CD4-positive, CD25-positive, alpha-beta regulatory T cell (primary cell): Measurements from ENCODE around the gene PLXDC1. TPM values are rescaled to one million over a fixed set of nuclear protein-coding genes. Genes with fewer than 3 reads are reported as not detected.
A peak's percentile ranks its signal among the peaks of the same experiment; 100 is the strongest.

ENCODE experiments used
- ATAC-seq, 2 donors: fragments of 150-1000 bp; cut with Tn5 transposase; one replicate each; pipeline ENCODE4 v1.10.0; 2021; ENCODE audit warnings: low read depth in 2 of 2, moderate number of reproducible peaks in 2 of 2, moderate library complexity in 1 of 2
- DNase-seq, 3 donors: peaks; one replicate each; pipeline versions ENCODE4 v3.0.0 to v3.0.0-alpha.2; 2012 to 2022; ENCODE audit warnings: mixed read lengths in 1 of 3
- H3K27ac ChIP-seq: one replicate; pipeline ENCODE4 v1.7.0; 2013; ENCODE audit warnings: mild to moderate bottlenecking, low read length; ENCODE audit not compliant: insufficient read depth, poor library complexity, severe bottlenecking
- H3K27me3 ChIP-seq: one replicate; pipeline ENCODE4 v1.7.0; 2013; ENCODE audit warnings: low read length; ENCODE audit not compliant: control insufficient read depth, insufficient read depth
- H3K36me3 ChIP-seq: one replicate; pipeline ENCODE4 v1.7.0; 2013; ENCODE audit warnings: mild to moderate bottlenecking, low read length, moderate library complexity; ENCODE audit not compliant: control insufficient read depth, insufficient read depth
- H3K4me1 ChIP-seq: 2 replicates; pipeline ENCODE4 v1.7.0; 2013; ENCODE audit warnings: mild to moderate bottlenecking, low read length; ENCODE audit not compliant: insufficient read depth, control insufficient read depth, poor library complexity, severe bottlenecking
- H3K4me3 ChIP-seq: one replicate; pipeline ENCODE4 v1.7.0; 2013; ENCODE audit warnings: low read depth, mild to moderate bottlenecking, low read length, moderate library complexity
- H3K9me3 ChIP-seq, 2 experiments: 1 replicate in 1 of 2; 2 replicates in 1 of 2; pipeline ENCODE4 v1.7.0; 2013; ENCODE audit warnings: low read length in 2 of 2, mild to moderate bottlenecking in 1 of 2, moderate library complexity in 1 of 2; ENCODE audit not compliant: control insufficient read depth in 2 of 2
- H3K27ac Mint-ChIP-seq, 3 donors: one replicate each; pipeline ENCODE4 v1.8.0; 2020 to 2022; ENCODE audit warnings: mild to moderate bottlenecking in 3 of 3, mixed read lengths in 3 of 3, moderate library complexity in 2 of 3
- H3K27me3 Mint-ChIP-seq: one replicate; pipeline ENCODE4 v1.8.0; 2022; ENCODE audit warnings: mild to moderate bottlenecking, mixed read lengths
- H3K36me3 Mint-ChIP-seq: one replicate; pipeline ENCODE4 v1.8.0; 2020; ENCODE audit warnings: mixed read lengths
- H3K4me1 Mint-ChIP-seq, 4 donors: one replicate each; pipeline ENCODE4 v1.8.0; 2020 to 2022; ENCODE audit warnings: mixed read lengths in 4 of 4, mild to moderate bottlenecking in 1 of 4
- H3K4me3 Mint-ChIP-seq, 4 donors: one replicate each; pipeline ENCODE4 v1.8.0; 2020 to 2022; ENCODE audit warnings: mild to moderate bottlenecking in 4 of 4, mixed read lengths in 4 of 4, moderate library complexity in 3 of 4
- H3K9me3 Mint-ChIP-seq, 7 donors: one replicate each; pipeline ENCODE4 v1.8.0; 2020 to 2022; ENCODE audit warnings: mixed read lengths in 7 of 7, mild to moderate bottlenecking in 3 of 7, moderate library complexity in 2 of 7
- polyA plus RNA-seq, 4 donors: library from polyadenylated mRNA; unstranded; fragments of 300-500 nt; fragmentation: Illumina TruSeq; gene quantifications; one replicate each; pipeline ENCODE4 v1.2.3, GENCODE V29; 2021
- total RNA-seq: library from RNA; stranded (reverse); gene quantifications from one replicate; pipeline ENCODE4 v1.2.3, GENCODE V29; 2022

Gene PLXDC1
- total and polyA plus RNA-seq, 5 donors from 2014 or later = 0.27 to 12.9 (median 1.7) TPM

DNA sequence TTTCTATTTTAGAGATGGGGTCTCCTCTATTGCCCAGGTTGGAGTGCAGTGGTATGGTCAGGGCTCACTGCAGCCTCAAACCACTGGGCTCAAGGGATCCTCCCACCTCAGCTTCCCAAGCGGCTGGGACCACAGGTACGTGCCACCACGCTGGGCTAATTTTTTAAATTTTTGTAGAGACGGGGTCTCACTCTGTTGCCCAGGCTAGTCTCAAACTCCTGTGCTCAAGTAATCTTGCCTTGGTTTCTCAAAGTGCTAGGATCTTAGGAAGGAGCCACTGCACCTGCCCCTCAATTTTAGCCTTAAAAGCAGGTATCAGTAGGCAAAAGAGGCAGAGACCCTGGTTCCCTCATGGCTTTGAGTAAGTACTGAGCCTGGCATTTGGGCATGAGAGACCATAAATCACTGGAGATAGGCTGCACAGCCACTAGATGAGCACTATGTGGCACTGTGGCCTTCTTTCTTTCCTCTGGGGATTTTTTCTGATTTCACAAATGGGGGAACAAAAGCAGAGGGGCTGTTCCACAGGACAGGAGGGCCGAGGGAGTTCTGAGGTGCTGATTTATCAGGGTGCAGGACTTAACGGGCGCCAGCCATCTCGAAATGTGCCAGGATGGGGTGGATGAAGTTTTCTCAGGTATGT lies 82.2 kb downstream of the PLXDC1 start:
- peak overlapping the region in 1 of 3 donors; percentile 73 for H3K27ac Mint-ChIP-seq
- peak in 1 of 2 donors; percentile 74 for ATAC-seq
- no peaks in the 10 kb centered on the region for H3K36me3 ChIP-seq

DNA sequence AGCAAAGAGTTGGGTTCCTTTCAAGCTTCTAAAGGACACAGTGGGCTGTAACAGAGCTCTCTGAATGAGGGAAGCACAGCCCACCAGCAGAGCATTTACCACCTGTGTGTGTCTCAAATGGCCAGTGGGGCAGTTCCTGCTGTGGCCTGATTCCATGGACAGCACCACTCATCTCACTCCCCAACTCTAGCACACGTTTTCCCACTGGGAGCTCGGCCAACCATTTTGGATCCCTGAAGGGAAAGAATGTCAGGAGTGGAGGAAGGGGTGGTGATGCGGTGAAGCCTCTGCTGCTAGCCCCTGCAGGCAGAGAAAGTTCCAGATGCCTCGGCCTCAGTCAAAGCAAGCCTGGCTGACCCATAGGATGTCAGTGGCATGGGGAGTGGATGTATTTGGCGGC lies 86.6 kb downstream of the PLXDC1 start:
- H3K36me3 ChIP-seq = no peaks in the 10 kb centered on the region
- DNase-seq = no peak
- no peaks in the 10 kb centered on the region for H3K4me1 ChIP-seq
- no peak overlapping the region for H3K27ac ChIP-seq
- no peaks in the 10 kb centered on the region for H3K9me3 ChIP-seq
- H3K27ac Mint-ChIP-seq = no peak overlapping the region
- H3K9me3 Mint-ChIP-seq = no peaks in the 10 kb centered on the region
- ATAC-seq = no peak
- no peak overlapping the region for H3K4me3 Mint-ChIP-seq
- peaks cover 0 to 5% (median 2%) of the 10 kb centered on the region in 4 donors for H3K4me1 Mint-ChIP-seq
- no peaks in the 10 kb centered on the region for H3K36me3 Mint-ChIP-seq
- no peak overlapping the region for H3K4me3 ChIP-seq
- H3K27me3 Mint-ChIP-seq = peaks cover 30% of the 10 kb centered on the region
- H3K27me3 ChIP-seq = no peaks in the 10 kb centered on the region

More for the DNA sequence above, 82.2 kb downstream of the PLXDC1 start:
- peaks cover 28% of the 10 kb centered on the region for H3K27me3 Mint-ChIP-seq
- H3K4me3 Mint-ChIP-seq = no peak overlapping the region
- H3K4me3 ChIP-seq = no peak overlapping the region
- H3K27ac ChIP-seq = no peak overlapping the region
- no peaks in the 10 kb centered on the region for H3K27me3 ChIP-seq
- no peaks in the 10 kb centered on the region for H3K9me3 Mint-ChIP-seq
- H3K4me1 Mint-ChIP-seq = peaks cover 0 to 5% (median 2%) of the 10 kb centered on the region in 4 donors
- H3K4me1 ChIP-seq = no peaks in the 10 kb centered on the region
- DNase-seq = peak in 2 of 3 donors; percentile 50 to 51
- H3K36me3 Mint-ChIP-seq = no peaks in the 10 kb centered on the region
- H3K9me3 ChIP-seq = no peaks in the 10 kb centered on the region

DNA sequence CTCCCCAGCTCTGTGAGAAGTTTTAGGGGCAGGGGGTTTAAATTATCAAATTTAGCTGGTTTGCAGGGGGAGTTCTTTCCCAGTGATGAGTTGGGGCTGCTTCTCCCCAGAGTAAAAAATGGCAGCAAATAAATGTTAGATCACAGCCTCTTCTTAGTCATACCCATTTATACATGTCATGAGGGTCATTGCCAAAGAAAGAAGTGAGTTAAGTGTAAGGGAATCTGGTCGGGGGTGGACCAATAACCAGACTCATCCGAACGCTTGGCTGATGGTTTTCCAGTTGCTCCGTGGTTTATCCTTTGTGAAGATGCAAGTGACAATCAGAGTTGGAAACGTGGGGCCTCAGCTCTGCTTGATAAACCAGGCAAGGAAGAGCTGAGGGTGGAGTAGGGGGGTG lies 87.1 kb downstream of the PLXDC1 start:
- Histone ChIP-seq H3K36me3 (no peaks in the 10 kb centered on the region), H3K27me3 (no peaks in the 10 kb centered on the region), H3K4me1 (no peaks in the 10 kb centered on the region), H3K4me3 (no peak overlapping the region), H3K27ac (no peak overlapping the region), H3K9me3 (no peaks in the 10 kb centered on the region)
- DNase-seq (no peak), ATAC-seq (no peak)
- H3K27ac Mint-ChIP-seq = no peak overlapping the region
- peaks cover 0 to 2% (median 1%) of the 10 kb centered on the region in 4 donors for H3K4me1 Mint-ChIP-seq
- H3K9me3 Mint-ChIP-seq = no peaks in the 10 kb centered on the region
- no peak overlapping the region for H3K4me3 Mint-ChIP-seq
- H3K36me3 Mint-ChIP-seq = no peaks in the 10 kb centered on the region
- peaks cover 26% of the 10 kb centered on the region for H3K27me3 Mint-ChIP-seq

DNA sequence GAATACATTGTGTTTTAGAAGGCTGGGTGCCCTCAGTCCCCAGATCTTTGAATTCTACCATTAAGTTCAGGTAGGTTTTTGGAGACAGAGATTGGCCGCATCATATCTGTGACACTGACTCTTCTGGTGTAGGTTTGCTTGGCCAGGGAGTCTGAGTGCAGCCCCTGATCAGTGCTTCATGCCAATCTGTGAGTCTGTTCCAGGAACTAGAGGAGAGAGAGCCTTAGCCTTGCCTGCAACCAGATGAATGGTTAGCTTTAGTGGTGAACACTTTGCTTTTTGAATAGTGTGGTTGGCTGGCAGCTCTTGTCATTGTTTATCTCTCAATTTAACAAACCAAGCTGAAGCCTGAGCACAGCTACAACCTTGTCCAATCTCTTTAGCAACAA lies 87.8 kb downstream of the PLXDC1 start:
- peak overlapping the region in 1 of 3 donors; percentile 20 for H3K27ac Mint-ChIP-seq
- DNase-seq (no peak), ATAC-seq (no peak)
- Histone ChIP-seq H3K4me1 (no peaks in the 10 kb centered on the region), H3K4me3 (no peak overlapping the region), H3K27me3 (no peaks in the 10 kb centered on the region), H3K9me3 (no peaks in the 10 kb centered on the region), H3K36me3 (no peaks in the 10 kb centered on the region), H3K27ac (no peak overlapping the region)
- peaks cover 25% of the 10 kb centered on the region for H3K27me3 Mint-ChIP-seq
- no peaks in the 10 kb centered on the region for H3K9me3 Mint-ChIP-seq
- H3K36me3 Mint-ChIP-seq = no peaks in the 10 kb centered on the region
- no peaks in the 10 kb centered on the region for H3K4me1 Mint-ChIP-seq
- H3K4me3 Mint-ChIP-seq = no peak overlapping the region

DNA sequence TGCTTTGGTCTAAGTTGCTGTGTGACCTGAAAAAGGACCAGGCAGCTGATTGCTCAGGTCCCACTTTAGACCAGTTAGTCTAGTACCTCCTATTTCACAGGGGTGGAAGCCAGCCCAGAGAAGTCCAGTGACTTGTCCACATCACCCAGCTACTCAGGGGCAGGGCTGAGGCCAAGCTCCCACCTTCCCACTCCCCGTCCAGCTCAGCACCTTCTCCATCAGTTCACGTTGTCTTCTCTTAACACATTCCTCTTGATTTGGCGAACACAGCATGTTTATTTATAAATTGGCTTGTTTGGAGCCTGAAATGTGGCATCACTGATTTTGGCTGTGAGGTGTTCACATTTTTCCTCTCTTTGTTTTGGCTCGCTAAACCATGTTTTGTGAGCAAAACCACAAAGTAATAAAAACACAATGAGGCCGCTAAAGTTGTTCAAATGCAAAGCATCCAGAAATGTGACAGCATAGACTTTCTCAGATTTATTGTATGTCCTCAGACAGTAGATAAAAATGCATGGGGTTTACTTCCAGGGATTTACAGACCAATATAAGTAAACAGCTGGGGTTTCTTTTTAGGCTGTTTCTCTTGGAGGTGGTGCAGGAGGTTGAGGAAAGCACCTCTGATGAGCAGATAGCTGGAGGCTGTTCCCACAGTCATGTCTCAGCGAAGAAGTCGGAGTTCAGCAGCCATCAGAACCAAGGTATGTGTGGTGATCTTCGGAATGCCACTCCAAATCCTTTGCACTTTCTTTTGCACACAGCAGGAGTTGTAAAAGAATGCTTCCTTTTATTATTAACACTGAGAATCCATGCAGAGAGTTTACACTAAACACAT lies 88.4 kb downstream of the PLXDC1 start:
- no peaks in the 10 kb centered on the region for H3K9me3 Mint-ChIP-seq
- peak overlapping the region in 1 of 3 donors; percentile 20 for H3K27ac Mint-ChIP-seq
- ATAC-seq (no peak), DNase-seq (no peak)
- H3K36me3 Mint-ChIP-seq = no peaks in the 10 kb centered on the region
- H3K27me3 Mint-ChIP-seq = peaks cover 25% of the 10 kb centered on the region
- no peaks in the 10 kb centered on the region for H3K9me3 ChIP-seq
- H3K36me3 ChIP-seq = no peaks in the 10 kb centered on the region
- no peak overlapping the region for H3K4me3 ChIP-seq
- H3K27ac ChIP-seq = no peak overlapping the region
- no peaks in the 10 kb centered on the region for H3K27me3 ChIP-seq
- no peaks in the 10 kb centered on the region for H3K4me1 Mint-ChIP-seq
- H3K4me1 ChIP-seq = no peaks in the 10 kb centered on the region
- no peak overlapping the region for H3K4me3 Mint-ChIP-seq

DNA sequence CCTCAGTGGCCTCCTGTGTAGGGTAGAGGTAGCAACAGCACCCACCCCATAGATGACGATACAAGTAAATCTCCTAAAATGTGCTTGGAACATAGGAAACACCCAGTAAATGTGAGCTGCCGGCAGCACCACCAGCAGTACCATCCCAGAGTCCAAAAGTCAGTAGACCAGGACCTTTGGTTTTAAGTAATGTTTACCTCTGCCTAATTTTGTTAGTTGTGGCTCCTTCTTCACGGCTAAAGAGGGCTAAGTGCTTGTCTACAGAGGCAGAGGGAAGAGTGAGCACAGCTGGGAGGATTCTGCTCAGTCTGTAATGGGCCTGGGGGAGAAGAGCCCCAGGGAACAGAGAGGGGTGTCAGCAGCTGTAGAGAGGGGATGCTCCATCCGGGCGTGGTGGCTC lies 92.9 kb downstream of the PLXDC1 start:
- Histone ChIP-seq H3K9me3 (no peaks in the 10 kb centered on the region), H3K27me3 (peaks cover 1% of the 10 kb centered on the region), H3K4me1 (peaks cover 12% of the 10 kb centered on the region), H3K4me3 (no peak overlapping the region), H3K27ac (no peak overlapping the region), H3K36me3 (no peaks in the 10 kb centered on the region)
- no peak overlapping the region for H3K27ac Mint-ChIP-seq
- DNase-seq = no peak
- no peaks in the 10 kb centered on the region for H3K9me3 Mint-ChIP-seq
- H3K4me1 Mint-ChIP-seq = peaks cover 4 to 14% (median 6%) of the 10 kb centered on the region in 4 donors
- H3K27me3 Mint-ChIP-seq = peaks cover 36% of the 10 kb centered on the region
- no peak for ATAC-seq
- peak overlapping the region in 2 of 4 donors; percentile 19 to 86 for H3K4me3 Mint-ChIP-seq
- no peaks in the 10 kb centered on the region for H3K36me3 Mint-ChIP-seq

DNA sequence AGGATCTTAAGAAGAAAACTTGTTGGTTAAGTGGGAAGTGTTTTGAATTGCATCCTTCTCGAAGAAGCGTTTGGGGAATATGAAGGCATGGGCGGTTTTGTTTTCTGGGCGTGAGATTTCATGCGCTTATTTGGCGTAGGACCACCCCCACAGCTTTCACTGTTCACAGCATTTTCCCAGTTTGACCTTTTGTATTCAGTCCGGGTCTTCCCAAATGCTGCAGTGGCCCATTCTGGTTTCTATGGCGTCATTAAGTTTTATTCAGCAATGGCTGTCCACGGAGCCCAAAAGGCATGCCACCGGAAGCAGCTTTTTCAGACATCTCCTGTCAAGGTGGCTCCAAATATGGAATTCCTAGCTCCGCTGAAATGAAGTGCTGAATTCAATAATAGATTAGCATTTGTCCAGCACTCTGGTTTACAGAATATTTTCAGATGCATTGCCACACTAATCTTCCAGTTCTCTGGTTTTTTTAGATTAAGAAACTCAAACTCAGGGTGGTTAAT lies 93.7 kb downstream of the PLXDC1 start:
- Mint-ChIP-seq H3K9me3 (no peaks in the 10 kb centered on the region), H3K27ac (peak overlapping the region in 1 of 3 donors; percentile 71)

More for the DNA sequence above, 93.7 kb downstream of the PLXDC1 start:
- H3K4me3 Mint-ChIP-seq = peak overlapping the region; percentile 46 to 89 (median 81)
- H3K4me1 Mint-ChIP-seq = peaks cover 4 to 14% (median 6%) of the 10 kb centered on the region in 4 donors
- no peak for DNase-seq
- Histone ChIP-seq H3K4me1 (peaks cover 12% of the 10 kb centered on the region), H3K36me3 (no peaks in the 10 kb centered on the region), H3K27me3 (peaks cover 3% of the 10 kb centered on the region), H3K9me3 (no peaks in the 10 kb centered on the region), H3K27ac (no peak overlapping the region), H3K4me3 (peak overlapping the region; percentile 32)
- ATAC-seq = no peak
- peaks cover 37% of the 10 kb centered on the region for H3K27me3 Mint-ChIP-seq
- H3K36me3 Mint-ChIP-seq = no peaks in the 10 kb centered on the region
